SK-MEL-5 (cell line): ENCODE data around the gene FGGY. TPM values are rescaled to one million over a fixed set of nuclear protein-coding genes. Genes with fewer than 3 reads are reported as not detected.
"Not testable (repeated sequence)": the region's sequence is repeated elsewhere in the genome, so short reads cannot be mapped to it uniquely, and the experiment has no call there.

ENCODE experiments used
- DNase-seq: peaks from one replicate; pipeline ENCODE4 v3.0.0-alpha.2; 2016; ENCODE audit warnings: low read depth, low spot score
- in situ Hi-C: cut with HindIII; loops from 2 replicates; pipeline ENCODE4 v1.10.0; 2016; ENCODE audit warnings: low sequenced_read_pairs, high pct_unique_total_duplicates, low pct_unique_long_range_greater_than_20kb
- total RNA-seq: library from RNA; depleted of rRNA; stranded (reverse); fragments of >200 nt; shearing (Covaris generic); gene quantifications from 2 replicates; pipeline ENCODE4 v1.2.3, GENCODE V29; 2014

FGGY gene
- total RNA-seq, 1 experiment from 2014 or later: 12.0 TPM

DNA sequence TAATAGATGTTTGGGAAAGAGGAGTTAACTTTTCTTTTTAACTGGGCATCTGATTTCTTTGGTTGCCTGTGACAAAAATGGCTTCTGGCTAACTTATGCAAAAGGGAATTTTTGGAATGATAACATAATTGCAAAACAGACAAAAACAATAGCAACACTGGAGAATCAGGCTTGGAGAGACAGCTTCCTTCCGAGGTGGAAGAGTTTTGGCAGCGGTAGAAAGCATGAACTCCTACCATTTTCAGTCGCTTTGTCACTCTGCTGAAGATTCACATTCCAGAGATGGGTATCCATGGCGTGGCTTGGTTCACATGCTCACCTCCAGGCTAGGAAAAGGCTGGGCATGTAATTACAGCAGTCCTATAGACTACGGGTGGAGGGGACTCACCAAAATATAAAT lies 17.2 kb upstream of the FGGY start:
- no peak for DNase-seq
- in situ Hi-C loops: no loop called here

DNA sequence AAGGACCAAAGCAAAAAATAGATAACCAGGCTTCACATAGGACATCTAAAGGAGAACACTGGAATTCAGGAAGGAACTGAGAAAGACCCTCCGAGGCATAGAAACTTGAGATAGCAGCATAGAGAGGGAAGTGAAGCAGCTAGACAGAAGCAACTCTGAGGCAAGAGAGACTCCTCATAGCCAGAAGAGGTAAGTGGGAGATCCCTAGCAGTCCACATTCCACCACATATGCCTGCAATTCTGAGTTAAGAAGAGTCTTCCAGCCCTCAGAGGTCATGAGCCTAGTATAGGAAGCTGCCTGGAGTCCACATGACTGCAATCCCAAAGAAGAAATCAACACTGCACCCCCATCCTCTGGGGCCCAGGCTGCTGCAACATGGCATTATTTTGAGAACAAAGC lies 13.9 kb upstream of the FGGY start:
- DNase-seq: no peak
- in situ Hi-C loops: no loop called here

DNA sequence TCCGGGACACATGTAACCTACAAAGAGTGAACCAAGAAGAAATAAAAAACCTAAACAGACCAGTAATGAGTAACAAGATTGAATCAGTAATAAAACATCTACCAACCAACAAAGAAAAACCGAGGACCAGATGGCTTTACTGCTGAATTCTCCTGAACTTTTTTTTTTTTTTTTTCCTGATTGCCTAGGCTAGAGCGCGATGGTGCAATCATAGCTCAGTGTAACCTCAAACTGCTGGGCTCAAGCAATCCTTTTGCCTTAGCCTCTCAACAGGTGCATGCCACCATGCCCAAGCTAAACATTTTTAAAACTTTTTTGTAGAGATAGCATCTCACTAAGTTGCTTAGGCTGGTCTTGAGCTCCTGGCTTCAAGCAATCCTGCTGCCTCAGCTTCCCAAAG lies 11.2 kb upstream of the FGGY start:
- DNase-seq: no peak
- in situ Hi-C loops: no loop called here

DNA sequence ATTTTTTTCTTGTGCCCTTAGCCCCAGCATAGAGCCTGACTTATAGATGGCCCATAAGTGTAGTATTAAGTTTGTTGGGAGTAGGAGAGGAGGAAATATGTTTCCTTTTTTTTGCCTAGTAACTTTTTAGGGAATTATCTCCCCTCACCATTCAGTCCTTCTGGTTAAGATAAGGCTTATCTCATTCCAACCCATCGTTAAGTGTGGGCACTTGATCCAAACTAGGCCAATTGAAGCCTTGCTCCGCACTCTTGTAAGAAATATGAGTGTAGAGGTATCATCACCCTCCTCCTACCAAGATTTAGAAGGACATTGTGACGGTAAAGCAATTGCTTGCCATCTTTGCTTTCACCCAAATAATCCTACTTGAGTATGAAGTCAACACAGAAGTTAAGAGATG lies 8.8 kb upstream of the FGGY start:
- in situ Hi-C loops: no loop called here
- DNase-seq: no peak

DNA sequence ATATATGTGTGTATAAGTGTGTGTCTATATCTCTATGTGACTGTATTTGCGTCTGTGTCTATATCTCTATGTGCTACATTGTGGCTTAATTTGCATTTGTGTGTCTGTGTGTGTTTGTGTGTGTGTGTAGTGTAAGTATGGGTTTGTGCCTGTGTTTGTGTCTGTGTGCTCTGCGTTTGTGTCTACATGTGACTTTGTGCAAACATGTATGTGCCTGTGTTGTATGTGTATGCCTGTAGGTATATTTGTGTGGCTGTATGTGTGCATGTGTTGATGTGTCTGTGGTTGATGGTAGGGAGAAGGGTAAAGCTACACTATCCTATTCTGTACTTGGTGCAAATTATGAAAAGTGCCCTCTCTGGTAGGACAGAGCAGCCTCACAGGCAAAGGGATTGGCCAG lies 7.3 kb upstream of the FGGY start:
- in situ Hi-C loops: no loop called here
- no peak for DNase-seq

DNA sequence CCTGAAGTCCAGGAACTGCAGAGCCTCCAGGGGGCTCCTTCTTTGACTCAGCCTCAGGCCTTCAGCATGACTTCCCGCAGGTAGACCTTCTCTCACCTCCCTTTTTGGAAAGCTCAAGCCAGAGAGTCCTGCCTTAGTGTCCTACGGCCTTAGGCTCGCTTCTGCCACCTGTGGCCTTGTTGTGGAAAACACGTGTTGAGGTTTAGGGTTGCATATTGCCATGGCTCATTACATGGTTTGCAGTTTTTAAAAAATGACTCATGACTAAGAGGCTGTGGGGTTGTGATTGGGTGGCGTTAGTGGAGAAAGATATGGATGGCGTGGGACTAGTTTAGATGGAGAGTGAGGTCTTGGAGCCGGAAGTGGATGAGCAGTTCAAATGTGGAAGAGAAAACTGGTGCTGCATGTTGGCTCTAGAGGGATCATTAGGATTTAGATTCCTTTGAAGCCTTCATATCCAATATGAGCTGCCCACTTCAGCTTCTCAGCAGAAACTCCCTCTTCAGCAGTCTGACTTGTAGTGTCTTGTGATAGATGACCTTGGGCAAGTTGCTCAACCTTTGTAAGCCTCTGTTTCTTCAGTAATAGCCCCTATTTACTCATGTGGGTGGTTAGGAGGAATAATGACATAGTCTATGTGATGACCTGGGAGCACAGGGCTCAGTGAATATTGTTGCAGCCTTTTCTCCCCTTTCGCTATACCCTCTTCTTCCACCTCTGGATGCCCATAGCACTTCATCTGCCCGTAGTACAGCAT lies 6.5 kb upstream of the FGGY start:
- in situ Hi-C loops: no loop called here
- peak; percentile 37 for DNase-seq

DNA sequence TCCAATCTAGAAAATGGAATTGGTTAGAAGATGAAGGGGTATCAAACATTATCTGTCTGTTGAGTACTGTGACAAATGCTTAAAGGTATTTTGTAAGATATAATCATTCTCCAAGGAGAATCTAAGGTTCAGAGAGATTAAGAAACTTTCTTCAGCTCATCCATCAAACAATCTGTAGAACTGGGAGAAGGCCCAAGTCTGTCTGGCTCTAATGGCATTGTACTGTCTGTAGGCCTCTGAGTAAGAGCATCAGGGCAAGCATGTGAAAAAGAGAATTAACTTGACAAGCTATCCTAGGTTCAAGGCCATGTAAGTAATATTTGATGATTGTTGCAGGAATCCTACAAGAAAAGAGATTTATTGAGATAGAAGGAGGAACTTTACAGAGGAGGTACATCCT lies 5.3 kb upstream of the FGGY start:
- in situ Hi-C loops: no loop called here
- no peak for DNase-seq

DNA sequence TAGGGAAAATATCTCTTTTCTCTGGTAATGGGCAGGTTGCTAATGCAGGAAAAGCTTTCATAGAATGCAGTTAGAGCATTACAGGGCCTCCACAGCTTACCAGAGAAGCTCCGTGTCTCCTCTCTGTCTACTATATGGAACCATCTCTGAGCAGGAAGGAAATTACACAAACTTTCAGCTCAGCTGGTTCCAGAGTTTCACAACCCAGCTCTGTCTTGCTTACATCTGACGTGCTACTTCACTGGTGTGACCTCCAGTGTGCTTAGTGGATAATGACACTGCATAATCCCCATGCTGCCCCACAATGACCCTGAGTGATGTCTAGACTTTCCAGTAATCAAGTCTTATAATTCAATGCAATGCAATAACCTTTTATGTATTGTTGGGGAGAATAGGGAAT lies 4.3 kb upstream of the FGGY start:
- in situ Hi-C loops: no loop called here
- DNase-seq: peak; percentile 3

DNA sequence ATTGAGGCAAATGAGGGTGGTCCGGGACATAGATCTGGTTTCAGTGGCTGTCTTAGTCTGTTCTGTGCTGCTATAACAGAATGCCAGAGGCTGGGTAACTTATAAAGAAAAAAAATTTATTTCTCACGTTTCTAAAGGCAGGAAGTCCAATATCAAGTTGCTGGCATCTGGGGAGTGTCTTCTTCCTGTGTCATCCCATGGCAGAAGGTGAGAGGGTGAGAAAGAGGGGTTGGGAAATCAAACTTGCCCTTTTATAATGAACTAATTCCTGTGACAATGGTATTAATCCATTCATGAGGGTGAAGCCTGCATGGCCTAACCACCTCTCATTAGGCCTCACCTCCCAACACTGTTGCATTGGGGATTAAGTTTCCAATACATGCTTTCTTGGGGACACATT lies 3.7 kb upstream of the FGGY start:
- in situ Hi-C loops: no loop called here
- DNase-seq: no peak

DNA sequence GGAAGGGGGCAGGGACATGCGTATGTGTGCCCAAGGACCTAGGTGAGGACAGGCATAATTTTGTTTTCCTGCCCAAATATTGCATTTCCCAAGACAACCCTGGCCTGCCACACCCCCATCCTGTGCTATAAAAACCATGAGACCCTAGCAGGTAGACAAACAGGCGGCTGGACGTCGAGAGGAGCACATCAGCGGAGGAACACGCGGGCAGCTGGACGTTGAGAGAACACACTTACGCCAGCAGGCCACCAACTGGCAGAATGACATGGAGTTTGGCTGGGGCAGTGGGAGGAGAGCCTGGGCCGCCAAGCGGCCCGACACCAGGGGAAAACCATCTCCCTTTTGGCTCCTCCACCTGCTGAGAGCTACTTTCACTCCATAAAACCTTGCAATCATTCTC lies 3.0 kb upstream of the FGGY start:
- DNase-seq: no peak
- in situ Hi-C loops: no loop called here

DNA sequence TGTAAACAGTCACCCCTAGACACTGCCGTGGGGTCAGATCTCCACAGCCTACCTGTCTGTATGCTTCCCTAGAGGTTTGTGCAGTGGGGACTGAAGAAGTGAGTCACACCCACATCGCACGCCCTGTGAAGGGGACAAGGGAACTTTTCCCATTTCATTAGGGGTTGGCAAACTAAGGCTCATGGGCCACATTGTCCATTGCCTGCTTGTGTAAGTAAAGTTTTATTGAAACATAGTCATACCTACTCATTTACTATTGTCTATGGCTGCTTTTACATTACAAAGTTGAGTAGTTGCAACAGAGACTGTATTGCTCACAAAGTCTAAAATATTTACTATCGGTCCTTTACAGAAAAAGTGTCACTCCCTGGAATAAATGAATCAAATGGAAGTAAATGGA lies 2.5 kb upstream of the FGGY start:
- in situ Hi-C loops: no loop called here
- no peak for DNase-seq

DNA sequence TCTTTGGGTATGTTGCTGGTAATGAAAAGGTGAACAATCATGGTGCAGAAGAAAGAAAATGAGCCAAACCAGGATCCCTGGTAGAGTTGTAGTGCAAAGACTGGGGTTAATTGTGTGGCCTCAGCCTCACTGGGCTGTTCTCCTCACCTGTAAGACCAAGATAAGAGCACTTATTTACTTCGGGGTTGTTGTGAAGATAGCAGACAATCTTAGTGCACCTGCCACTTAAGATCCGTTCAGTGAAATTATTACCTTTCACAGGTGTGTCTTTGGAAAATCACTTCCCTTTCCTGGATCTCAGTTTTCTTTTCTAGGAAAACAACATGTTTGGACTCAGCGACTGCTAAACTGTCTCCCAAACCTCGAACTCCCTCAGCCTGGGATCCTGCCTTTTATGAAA lies 1.3 kb upstream of the FGGY start:
- no peak for DNase-seq
- in situ Hi-C loops: no loop called here

DNA sequence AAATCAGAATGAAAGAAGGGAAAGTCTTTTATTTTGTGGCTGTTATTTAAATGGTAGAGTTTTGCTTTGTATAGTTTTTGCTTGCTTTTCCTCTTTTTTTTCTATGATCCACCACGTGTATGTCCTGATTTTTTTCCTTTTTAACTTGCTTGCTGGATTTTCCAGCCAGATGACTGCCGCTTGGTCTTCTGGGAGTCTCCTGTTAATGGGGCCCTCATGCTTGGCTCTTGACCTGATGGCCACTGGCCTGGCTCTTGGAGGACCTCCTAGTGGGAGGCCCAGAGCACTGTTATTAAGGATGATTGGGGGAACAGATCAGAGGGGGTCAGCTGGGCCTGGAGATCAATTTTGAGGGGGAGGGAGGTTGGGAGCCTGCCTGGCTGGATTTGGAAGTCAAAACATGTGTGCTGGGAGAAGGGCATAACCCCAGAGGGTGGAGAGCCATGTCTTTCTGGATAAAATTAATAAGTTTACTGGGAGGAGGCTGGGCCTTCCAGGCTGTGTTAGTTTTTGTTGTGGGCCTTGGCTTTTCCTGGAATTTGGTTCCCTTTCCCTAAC lies 1.2 kb downstream of the FGGY start:
- DNase-seq: no peak
- in situ Hi-C loops: no loop called here

DNA sequence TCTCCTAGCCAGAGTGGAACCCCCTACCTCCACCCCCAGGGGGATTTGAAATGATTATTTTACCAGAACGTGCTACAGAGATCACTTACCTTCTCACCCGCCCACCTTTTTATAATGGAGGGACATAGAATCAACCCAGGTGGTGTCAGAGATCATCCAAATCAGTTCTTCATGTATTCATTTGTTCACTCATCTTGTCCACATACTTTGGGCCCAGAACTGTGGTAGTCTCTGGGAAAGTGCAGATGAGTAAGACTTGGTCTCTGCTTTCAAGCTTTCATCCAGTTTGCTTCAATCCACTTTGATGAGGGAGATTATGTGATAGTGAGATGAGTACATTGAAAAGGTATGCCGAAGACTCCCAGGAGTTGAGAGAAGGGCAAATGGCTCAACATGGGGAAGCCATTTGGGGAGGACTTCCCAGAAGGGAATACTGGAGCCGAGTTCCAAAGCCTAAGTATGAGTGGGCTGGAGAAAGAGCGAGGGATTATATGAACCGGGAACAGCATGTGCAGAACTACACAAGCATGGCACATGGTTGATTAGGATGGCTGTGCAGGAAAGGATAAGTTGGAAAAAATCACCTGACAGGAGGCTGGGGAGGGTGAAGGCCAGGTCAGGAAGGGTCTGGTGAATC lies 1.9 kb downstream of the FGGY start:
- no peak for DNase-seq
- in situ Hi-C loops: no loop called here

DNA sequence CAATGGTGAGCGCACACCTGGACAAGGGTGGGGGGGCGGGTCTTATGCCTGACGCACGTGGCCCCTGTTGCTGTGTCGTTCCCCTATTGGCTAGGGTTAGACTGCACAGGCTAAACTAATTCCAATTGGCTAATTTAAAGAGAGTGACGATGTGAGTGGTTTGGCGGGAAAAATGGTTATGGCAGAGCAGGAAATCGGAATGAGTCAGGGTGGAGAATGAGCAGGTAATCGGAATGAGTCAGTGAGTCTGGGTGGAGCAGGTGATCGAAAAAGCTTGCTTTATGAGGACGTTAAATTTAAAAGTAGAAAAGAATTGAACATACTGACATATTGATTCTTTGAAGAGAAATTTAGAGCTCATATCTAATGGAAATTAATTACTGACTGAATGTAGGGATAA lies 2.8 kb downstream of the FGGY start:
- in situ Hi-C loops, DNase-seq: not testable (repeated sequence)

DNA sequence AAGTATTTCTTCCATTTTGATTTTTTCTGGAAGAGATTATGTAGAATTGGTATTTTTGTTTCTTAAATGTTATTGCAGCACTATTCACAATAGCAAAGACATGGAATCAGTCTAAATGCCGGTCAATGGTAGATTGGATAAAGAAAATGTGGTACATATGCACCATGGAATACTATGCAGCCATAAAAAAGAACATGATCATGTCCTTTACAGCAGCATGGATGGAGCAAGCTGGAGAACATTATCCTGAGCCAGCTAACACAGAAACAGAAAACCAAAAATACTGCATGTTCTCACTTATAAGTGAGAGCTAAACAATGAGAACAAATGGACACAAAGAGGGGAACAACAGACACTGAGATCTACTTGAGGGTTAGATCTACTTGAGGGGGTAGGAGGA lies 5.4 kb downstream of the FGGY start:
- in situ Hi-C loops: no loop called here
- DNase-seq: no peak

DNA sequence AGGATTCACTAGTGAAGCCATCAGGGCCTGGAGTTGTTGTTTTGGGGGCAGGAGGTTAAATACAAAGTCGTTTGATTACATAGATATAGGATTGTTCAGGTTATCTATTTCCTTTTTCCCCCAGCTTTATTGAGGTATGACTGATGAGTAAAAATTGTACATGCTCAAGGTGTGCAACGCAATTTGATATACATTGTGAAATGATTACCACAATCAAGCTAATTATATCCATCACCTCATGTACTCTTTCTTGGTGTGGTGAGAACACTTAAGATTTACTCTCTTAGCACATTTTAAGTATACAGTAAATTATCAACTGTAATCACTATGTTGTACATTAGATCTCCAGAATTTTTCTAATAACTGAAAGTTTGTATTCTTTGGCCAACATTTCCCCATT lies 6.0 kb downstream of the FGGY start:
- no peak for DNase-seq
- in situ Hi-C loops: no loop called here

DNA sequence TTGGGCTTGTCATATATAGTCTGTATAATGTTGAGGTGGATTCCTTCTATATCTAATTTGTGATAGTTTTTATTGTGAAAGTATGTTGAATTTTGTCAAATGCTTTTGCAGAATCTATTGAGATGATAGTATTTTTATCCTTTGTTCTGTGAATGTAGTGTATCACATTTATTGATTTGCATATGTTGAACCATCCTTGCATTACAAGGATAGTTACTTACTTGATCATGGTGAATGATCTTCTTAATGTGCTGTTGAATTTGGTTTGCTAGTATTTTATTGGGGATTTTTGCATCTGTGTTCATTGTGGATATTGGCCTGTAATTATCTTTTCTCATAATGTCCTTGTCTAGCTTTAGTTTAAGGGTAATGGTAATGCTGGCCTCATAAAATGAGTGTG lies 8.3 kb downstream of the FGGY start:
- DNase-seq: no peak
- in situ Hi-C loops: no loop called here

DNA sequence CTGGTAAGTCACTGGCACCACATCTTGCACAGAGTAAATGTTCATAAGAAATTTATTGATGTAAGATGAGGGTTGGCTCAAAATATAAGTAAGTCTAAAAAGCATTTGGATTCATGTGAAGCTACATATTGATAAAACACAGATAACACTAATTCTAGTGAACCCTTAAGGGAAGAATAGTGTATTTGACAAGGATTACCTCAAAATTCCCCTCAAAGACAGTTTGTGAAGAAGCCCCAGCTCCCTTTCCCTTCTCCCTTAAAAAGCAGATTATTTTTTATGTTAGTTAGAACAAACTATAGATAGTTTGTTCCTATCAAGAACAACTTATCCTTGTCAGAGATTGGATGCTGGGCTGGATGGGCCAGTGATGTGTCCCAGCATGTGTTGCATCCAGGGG lies 10.7 kb downstream of the FGGY start:
- in situ Hi-C loops: no loop called here
- DNase-seq: no peak
